ENCODE measurements around the gene ALAS1.

- TF ChIP-seq, protein P1, sequence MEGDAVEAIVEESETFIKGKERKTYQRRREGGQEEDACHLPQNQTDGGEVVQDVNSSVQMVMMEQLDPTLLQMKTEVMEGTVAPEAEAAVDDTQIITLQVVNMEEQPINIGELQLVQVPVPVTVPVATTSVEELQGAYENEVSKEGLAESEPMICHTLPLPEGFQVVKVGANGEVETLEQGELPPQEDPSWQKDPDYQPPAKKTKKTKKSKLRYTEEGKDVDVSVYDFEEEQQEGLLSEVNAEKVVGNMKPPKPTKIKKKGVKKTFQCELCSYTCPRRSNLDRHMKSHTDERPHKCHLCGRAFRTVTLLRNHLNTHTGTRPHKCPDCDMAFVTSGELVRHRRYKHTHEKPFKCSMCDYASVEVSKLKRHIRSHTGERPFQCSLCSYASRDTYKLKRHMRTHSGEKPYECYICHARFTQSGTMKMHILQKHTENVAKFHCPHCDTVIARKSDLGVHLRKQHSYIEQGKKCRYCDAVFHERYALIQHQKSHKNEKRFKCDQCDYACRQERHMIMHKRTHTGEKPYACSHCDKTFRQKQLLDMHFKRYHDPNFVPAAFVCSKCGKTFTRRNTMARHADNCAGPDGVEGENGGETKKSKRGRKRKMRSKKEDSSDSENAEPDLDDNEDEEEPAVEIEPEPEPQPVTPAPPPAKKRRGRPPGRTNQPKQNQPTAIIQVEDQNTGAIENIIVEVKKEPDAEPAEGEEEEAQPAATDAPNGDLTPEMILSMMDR (IDR thresholded peaks at IDR 0.05; ENCODE audit: insufficient read depth, low read length) = no peak
- no peak for TF ChIP-seq GABPA (IDR thresholded peaks at IDR 0.05; ENCODE audit: low read depth)
Measured at GRCh38 chr3:52237006-52237656, 39.2 kb downstream of the ALAS1 start.
